ENCODE data around the gene KCNH3.
A peak's percentile ranks its signal among the peaks of the same experiment; 100 is the strongest.

KCNH3 gene

DNA sequence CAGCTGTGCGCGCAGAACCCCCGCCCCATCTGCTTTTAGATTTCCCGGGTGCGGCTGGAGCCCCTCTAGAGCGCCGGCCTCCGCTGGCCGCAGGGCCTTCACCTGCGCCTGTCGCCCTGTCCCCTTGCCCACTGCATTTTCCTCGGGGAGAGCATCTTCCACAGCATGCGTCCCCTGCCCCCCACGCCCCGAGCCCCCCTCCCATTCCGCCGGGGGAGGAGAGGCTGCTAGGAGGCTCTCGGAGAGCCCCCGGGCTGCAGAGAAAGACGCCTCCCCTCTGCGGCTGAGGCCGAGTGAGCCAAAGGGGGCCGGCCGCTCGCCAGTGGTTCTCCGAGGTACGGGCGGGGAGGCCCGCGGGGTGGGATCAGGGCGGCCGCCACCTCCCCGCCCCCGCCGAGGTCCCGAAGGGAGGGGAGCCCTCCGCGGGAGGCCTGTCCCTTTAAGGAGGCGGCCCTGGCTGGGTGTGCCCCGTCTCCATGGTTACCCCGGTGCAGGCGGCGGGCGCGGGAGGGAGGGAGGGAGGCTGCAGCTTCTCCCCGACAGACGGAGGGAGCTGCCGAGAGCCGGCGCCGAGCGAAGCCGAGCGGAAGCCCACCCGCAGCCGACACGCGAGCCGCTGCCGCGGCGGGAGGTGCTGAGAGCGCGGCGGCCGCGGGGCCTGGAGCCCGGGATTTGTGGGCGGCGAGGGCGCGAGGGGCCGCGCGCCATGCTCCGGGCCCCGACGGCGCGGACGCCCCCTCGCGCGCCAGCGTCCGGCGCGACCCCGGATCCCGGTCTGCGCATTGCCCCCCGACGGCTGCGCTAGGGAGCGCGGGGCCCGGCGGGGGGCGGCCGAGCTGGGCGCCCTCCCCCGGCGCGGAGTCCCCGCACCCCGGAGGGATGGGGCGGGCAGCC is at the start of gene KCNH3 (continued):
- TF ChIP-seq ZNF311 (tag by site-specific recombination; IDR thresholded peaks at IDR 0.05; ENCODE audit: borderline replicate concordance) (no peak), ZNF266 (tag by site-specific recombination; IDR thresholded peaks at IDR 0.05; ENCODE audit: low read depth) (no peak), HOXA7 (CRISPR knock-in tag; IDR thresholded peaks at IDR 0.05; ENCODE audit: borderline replicate concordance) (no peak), ZNF560 (tag by site-specific recombination; IDR thresholded peaks at IDR 0.05; ENCODE audit: borderline replicate concordance) (no peak), ZNF423 (tag by site-specific recombination; IDR thresholded peaks at IDR 0.05) (peak; percentile 42), GLI2 (tag by site-specific recombination; IDR thresholded peaks at IDR 0.05; ENCODE audit: borderline replicate concordance, low read depth) (no peak), ZBTB20 (tag by site-specific recombination; IDR thresholded peaks at IDR 0.05) (no peak), KLF1 (tag by site-specific recombination; IDR thresholded peaks at IDR 0.05) (peak; percentile 75), ZNF416 (tag by site-specific recombination; IDR thresholded peaks at IDR 0.05) (no peak), ZNF664 (tag by site-specific recombination; IDR thresholded peaks at IDR 0.05) (no peak), BCL11A (tag by site-specific recombination; IDR thresholded peaks at IDR 0.05; ENCODE audit: low read depth) (no peak), IKZF3 (tag by site-specific recombination; IDR thresholded peaks at IDR 0.05) (no peak), ZNF561 (tag by site-specific recombination; IDR thresholded peaks at IDR 0.05; ENCODE audit: borderline replicate concordance) (peak; percentile 97), ZBTB48 (tag by site-specific recombination; IDR thresholded peaks at IDR 0.05) (no peak), ZNF394 (tag by site-specific recombination; IDR thresholded peaks at IDR 0.05; ENCODE audit: borderline replicate concordance) (peak; percentile 52; the same call in 1 of the 2 replicates), ZNF16 (tag by site-specific recombination; IDR thresholded peaks at IDR 0.05; ENCODE audit: low read depth) (no peak), ZNF302 (tag by site-specific recombination; IDR thresholded peaks at IDR 0.05; ENCODE audit: low read depth) (no peak), BCL11B (tag by site-specific recombination; IDR thresholded peaks at IDR 0.05; ENCODE audit: low read depth) (no peak), ZNF112 (tag by site-specific recombination; IDR thresholded peaks at IDR 0.05) (no peak), ZNF529 (tag by site-specific recombination; IDR thresholded peaks at IDR 0.05; ENCODE audit: insufficient replicate concordance) (no peak), ZNF837 (tag by site-specific recombination; IDR thresholded peaks at IDR 0.05) (no peak), GLIS2 (tag by site-specific recombination; IDR thresholded peaks at IDR 0.05) (peak; percentile 87), RBAK (tag by site-specific recombination; IDR thresholded peaks at IDR 0.05) (no peak)
- TF ChIP-seq, protein P1, sequence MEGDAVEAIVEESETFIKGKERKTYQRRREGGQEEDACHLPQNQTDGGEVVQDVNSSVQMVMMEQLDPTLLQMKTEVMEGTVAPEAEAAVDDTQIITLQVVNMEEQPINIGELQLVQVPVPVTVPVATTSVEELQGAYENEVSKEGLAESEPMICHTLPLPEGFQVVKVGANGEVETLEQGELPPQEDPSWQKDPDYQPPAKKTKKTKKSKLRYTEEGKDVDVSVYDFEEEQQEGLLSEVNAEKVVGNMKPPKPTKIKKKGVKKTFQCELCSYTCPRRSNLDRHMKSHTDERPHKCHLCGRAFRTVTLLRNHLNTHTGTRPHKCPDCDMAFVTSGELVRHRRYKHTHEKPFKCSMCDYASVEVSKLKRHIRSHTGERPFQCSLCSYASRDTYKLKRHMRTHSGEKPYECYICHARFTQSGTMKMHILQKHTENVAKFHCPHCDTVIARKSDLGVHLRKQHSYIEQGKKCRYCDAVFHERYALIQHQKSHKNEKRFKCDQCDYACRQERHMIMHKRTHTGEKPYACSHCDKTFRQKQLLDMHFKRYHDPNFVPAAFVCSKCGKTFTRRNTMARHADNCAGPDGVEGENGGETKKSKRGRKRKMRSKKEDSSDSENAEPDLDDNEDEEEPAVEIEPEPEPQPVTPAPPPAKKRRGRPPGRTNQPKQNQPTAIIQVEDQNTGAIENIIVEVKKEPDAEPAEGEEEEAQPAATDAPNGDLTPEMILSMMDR (tag by site-specific recombination; IDR thresholded peaks at IDR 0.05): no peak
- TF ChIP-seq, protein P2, sequence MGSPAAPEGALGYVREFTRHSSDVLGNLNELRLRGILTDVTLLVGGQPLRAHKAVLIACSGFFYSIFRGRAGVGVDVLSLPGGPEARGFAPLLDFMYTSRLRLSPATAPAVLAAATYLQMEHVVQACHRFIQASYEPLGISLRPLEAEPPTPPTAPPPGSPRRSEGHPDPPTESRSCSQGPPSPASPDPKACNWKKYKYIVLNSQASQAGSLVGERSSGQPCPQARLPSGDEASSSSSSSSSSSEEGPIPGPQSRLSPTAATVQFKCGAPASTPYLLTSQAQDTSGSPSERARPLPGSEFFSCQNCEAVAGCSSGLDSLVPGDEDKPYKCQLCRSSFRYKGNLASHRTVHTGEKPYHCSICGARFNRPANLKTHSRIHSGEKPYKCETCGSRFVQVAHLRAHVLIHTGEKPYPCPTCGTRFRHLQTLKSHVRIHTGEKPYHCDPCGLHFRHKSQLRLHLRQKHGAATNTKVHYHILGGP (tag by site-specific recombination; IDR thresholded peaks at IDR 0.05): no peak
- TF ChIP-seq, protein P3, sequence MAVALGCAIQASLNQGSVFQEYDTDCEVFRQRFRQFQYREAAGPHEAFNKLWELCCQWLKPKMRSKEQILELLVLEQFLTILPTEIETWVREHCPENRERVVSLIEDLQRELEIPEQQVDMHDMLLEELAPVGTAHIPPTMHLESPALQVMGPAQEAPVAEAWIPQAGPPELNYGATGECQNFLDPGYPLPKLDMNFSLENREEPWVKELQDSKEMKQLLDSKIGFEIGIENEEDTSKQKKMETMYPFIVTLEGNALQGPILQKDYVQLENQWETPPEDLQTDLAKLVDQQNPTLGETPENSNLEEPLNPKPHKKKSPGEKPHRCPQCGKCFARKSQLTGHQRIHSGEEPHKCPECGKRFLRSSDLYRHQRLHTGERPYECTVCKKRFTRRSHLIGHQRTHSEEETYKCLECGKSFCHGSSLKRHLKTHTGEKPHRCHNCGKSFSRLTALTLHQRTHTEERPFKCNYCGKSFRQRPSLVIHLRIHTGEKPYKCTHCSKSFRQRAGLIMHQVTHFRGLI (tag by site-specific recombination; IDR thresholded peaks at IDR 0.05): no peak
- TF ChIP-seq, protein P4, sequence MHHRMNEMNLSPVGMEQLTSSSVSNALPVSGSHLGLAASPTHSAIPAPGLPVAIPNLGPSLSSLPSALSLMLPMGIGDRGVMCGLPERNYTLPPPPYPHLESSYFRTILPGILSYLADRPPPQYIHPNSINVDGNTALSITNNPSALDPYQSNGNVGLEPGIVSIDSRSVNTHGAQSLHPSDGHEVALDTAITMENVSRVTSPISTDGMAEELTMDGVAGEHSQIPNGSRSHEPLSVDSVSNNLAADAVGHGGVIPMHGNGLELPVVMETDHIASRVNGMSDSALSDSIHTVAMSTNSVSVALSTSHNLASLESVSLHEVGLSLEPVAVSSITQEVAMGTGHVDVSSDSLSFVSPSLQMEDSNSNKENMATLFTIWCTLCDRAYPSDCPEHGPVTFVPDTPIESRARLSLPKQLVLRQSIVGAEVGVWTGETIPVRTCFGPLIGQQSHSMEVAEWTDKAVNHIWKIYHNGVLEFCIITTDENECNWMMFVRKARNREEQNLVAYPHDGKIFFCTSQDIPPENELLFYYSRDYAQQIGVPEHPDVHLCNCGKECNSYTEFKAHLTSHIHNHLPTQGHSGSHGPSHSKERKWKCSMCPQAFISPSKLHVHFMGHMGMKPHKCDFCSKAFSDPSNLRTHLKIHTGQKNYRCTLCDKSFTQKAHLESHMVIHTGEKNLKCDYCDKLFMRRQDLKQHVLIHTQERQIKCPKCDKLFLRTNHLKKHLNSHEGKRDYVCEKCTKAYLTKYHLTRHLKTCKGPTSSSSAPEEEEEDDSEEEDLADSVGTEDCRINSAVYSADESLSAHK (tag by site-specific recombination; IDR thresholded peaks at IDR 0.05): no peak
- TF ChIP-seq, protein P5, sequence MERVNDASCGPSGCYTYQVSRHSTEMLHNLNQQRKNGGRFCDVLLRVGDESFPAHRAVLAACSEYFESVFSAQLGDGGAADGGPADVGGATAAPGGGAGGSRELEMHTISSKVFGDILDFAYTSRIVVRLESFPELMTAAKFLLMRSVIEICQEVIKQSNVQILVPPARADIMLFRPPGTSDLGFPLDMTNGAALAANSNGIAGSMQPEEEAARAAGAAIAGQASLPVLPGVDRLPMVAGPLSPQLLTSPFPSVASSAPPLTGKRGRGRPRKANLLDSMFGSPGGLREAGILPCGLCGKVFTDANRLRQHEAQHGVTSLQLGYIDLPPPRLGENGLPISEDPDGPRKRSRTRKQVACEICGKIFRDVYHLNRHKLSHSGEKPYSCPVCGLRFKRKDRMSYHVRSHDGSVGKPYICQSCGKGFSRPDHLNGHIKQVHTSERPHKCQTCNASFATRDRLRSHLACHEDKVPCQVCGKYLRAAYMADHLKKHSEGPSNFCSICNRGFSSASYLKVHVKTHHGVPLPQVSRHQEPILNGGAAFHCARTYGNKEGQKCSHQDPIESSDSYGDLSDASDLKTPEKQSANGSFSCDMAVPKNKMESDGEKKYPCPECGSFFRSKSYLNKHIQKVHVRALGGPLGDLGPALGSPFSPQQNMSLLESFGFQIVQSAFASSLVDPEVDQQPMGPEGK (tag by site-specific recombination; IDR thresholded peaks at IDR 0.05): peak; percentile 52; the same call in 1 of the 2 replicates
- TF ChIP-seq, protein P6, sequence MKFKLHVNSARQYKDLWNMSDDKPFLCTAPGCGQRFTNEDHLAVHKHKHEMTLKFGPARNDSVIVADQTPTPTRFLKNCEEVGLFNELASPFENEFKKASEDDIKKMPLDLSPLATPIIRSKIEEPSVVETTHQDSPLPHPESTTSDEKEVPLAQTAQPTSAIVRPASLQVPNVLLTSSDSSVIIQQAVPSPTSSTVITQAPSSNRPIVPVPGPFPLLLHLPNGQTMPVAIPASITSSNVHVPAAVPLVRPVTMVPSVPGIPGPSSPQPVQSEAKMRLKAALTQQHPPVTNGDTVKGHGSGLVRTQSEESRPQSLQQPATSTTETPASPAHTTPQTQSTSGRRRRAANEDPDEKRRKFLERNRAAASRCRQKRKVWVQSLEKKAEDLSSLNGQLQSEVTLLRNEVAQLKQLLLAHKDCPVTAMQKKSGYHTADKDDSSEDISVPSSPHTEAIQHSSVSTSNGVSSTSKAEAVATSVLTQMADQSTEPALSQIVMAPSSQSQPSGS (tag by site-specific recombination; IDR thresholded peaks at IDR 0.05; ENCODE audit: low read depth): no peak

Measured in HEK293 (cell line).